HUES48 (cell line): ENCODE measurements around the gene C4BPB.

Experiments used
- H3K27ac ChIP-seq: one replicate; pipeline ENCODE4 v1.7.0; 2013; ENCODE audit warnings: low read depth, low read length, inconsistent platforms
- H3K27me3 ChIP-seq: 2 replicates; pipeline ENCODE4 v1.6.1; 2013; ENCODE audit warnings: mild to moderate bottlenecking, low read length; ENCODE audit not compliant: control insufficient read depth, insufficient read depth
- H3K36me3 ChIP-seq: 2 replicates; pipeline ENCODE4 v1.6.1; 2013; ENCODE audit warnings: low read length; ENCODE audit not compliant: control insufficient read depth, insufficient read depth
- H3K4me1 ChIP-seq: 2 replicates; pipeline ENCODE4 v1.6.1; 2013; ENCODE audit warnings: mild to moderate bottlenecking, low read length; ENCODE audit not compliant: control insufficient read depth, insufficient read depth
- H3K4me3 ChIP-seq: 2 replicates; pipeline ENCODE4 v1.5.1; 2013; ENCODE audit warnings: mild to moderate bottlenecking, low read depth, low read length
- H3K9ac ChIP-seq: 2 replicates; pipeline ENCODE4 v1.6.1; 2013; ENCODE audit warnings: mild to moderate bottlenecking, low read depth, low read length, moderate library complexity
- H3K9me3 ChIP-seq: 2 replicates; pipeline ENCODE4 v1.6.1; 2013; ENCODE audit warnings: low read length; ENCODE audit not compliant: control insufficient read depth, insufficient read depth

Gene C4BPB

GRCh38 chr1:207145401-207146058 lies 56.9 kb downstream of the C4BPB start:
- H3K4me3 ChIP-seq, result no peak overlapping the region
- H3K4me1 ChIP-seq, result no peaks in the 10 kb centered on the region
- H3K27me3 ChIP-seq, result no peaks in the 10 kb centered on the region
- no peaks in the 10 kb centered on the region for H3K36me3 ChIP-seq
- no peak overlapping the region for H3K27ac ChIP-seq
- no peak overlapping the region for H3K9ac ChIP-seq
- H3K9me3 ChIP-seq, result no peaks in the 10 kb centered on the region
